H1 (cell line): ENCODE results near the gene ZNF248.

Experiments
- CTCF ChIP-seq, 3 experiments: IDR thresholded peaks; 1 replicate in 2 of 3; 2 replicates in 1 of 3; pipeline versions ENCODE4 v1.5.1 to v1.6.1; 2011; ENCODE audit warnings: low read length in 3 of 3, mild to moderate bottlenecking in 3 of 3, inconsistent platforms in 2 of 3, low read depth in 1 of 3, moderate library complexity in 1 of 3; ENCODE audit not compliant: insufficient read depth in 1 of 3; ENCODE audit errors: control extremely low read depth in 1 of 3
- EP300 ChIP-seq, 2 experiments: IDR thresholded peaks; 1 replicate in 1 of 2; 2 replicates in 1 of 2; pipeline ENCODE4 v1.6.1; 2011 to 2012; ENCODE audit warnings: low read depth in 2 of 2, low read length in 2 of 2, mild to moderate bottlenecking in 2 of 2, borderline replicate concordance in 1 of 2, inconsistent platforms in 1 of 2, moderate library complexity in 1 of 2
- GTF2F1 ChIP-seq: IDR thresholded peaks from 2 replicates; pipeline ENCODE4 v1.6.1; 2012; ENCODE audit warnings: low read depth, low read length, improper control_type of control experiment, borderline replicate concordance
- POLR2A ChIP-seq, 2 experiments: IDR thresholded peaks; 1 replicate in 1 of 2; 2 replicates in 1 of 2; pipeline ENCODE4 v1.6.1; 2011; ENCODE audit warnings: low read depth in 2 of 2, low read length in 2 of 2, mild to moderate bottlenecking in 2 of 2; ENCODE audit errors: control extremely low read depth in 1 of 2
- RFX5 ChIP-seq: IDR thresholded peaks from 2 replicates; pipeline ENCODE4 v1.6.1; 2011; ENCODE audit warnings: low read depth, low read length, improper control_type of control experiment, borderline replicate concordance
- SP1 ChIP-seq: IDR thresholded peaks from 2 replicates; pipeline ENCODE4 v1.6.1; 2011; ENCODE audit warnings: low read depth, low read length
- USF2 ChIP-seq: IDR thresholded peaks from 2 replicates; pipeline ENCODE4 v1.6.1; 2011; ENCODE audit warnings: low read length, improper control_type of control experiment

- TF ChIP-seq CTCF (IDR thresholded peaks at IDR 0.05; ENCODE audit: control extremely low read depth in 1 of 3, insufficient read depth in 1 of 3, low read depth in 1 of 3, low read length in 3 of 3) (no peak), EP300 (IDR thresholded peaks at IDR 0.05; ENCODE audit: borderline replicate concordance in 1 of 2, low read depth in 2 of 2, low read length in 2 of 2) (no peak), POLR2A (IDR thresholded peaks at IDR 0.05; ENCODE audit: control extremely low read depth in 1 of 2, low read depth in 2 of 2, low read length in 2 of 2) (no peak), GTF2F1 (no peak), SP1 (no peak), RFX5 (no peak), USF2 (no peak)
Measured at GRCh38 chr10:37803269-37803668, 54.1 kb downstream of the ZNF248 start.
